K562 (cell line): ENCODE results near the gene HGF. TPM values are rescaled to one million over a fixed set of nuclear protein-coding genes. Genes with fewer than 3 reads are reported as not detected.

Experiments
- ATAC-seq: fragments of 200-7000 bp; cut with Tn5 transposase; 3 replicates; pipeline ENCODE4 v1.9.1; 2020; ENCODE audit warnings: moderate library complexity
- BruUV-seq: library from RNA; stranded (reverse); fragments of 400-500 nt; replicated peaks from 2 replicates; lab custom pipeline; 2021; lab: Mats Ljungman, UMichigan
- CTCF ChIA-PET: fragments of 300-600 bp; formaldehyde crosslinking; extraction: SDS; loops from one replicate; lab custom pipeline; 2021; ENCODE audit warnings: low intra/inter-chr PET ratio; lab: Yijun Ruan, JAX
- POLR2A ChIA-PET: fragments of 300-600, 350-650 bp; sonication (Branson Sonifier 250); formaldehyde crosslinking; extraction: SDS; loops from one replicate; lab custom pipeline; 2021; ENCODE audit warnings: antibody characterized with exemption, inconsistent platforms; lab: Yijun Ruan, JAX
- DNase-seq, 4 experiments: peaks; one replicate each; pipeline versions ENCODE4 v3.0.0 to v3.0.0-alpha.2; 2011 to 2018; ENCODE audit warnings: low spot score in 3 of 4, mixed read lengths in 3 of 4; ENCODE audit errors: extremely low read depth in 1 of 4
- FAIRE-seq: peaks from 2 replicates; lab custom pipeline; 2011; peaks lifted over from hg19 to GRCh38; lab: Jason Lieb, UNC
- H2AFZ ChIP-seq: 2 replicates; pipeline ENCODE4 v1.6.0; 2011; ENCODE audit warnings: low read depth, low read length, control low read depth, inconsistent platforms
- H3K27ac ChIP-seq: fragments of 200-600 bp; 3 replicates; pipeline ENCODE4 v1.8.0; 2011; ENCODE audit warnings: low read depth, mild to moderate bottlenecking, control low read depth, inconsistent platforms, low read length, moderate library complexity, mixed read lengths; ENCODE audit errors: extremely low read depth
- H3K27me3 ChIP-seq, 2 experiments: fragments of 300-600 bp in 1 of 2; 2 replicates in 1 of 2; 3 replicates in 1 of 2; pipeline versions ENCODE4 v1.6.0 to v1.8.0; 2011; ENCODE audit warnings: inconsistent platforms in 2 of 2, low read length in 2 of 2, mild to moderate bottlenecking in 1 of 2, mixed read lengths in 1 of 2, moderate library complexity in 1 of 2; ENCODE audit not compliant: control insufficient read depth in 2 of 2, insufficient read depth in 2 of 2
- H3K36me3 ChIP-seq: fragments of 300-600 bp; 3 replicates; pipeline ENCODE4 v1.8.0; 2011; ENCODE audit warnings: mild to moderate bottlenecking, low read length, inconsistent platforms; ENCODE audit not compliant: control insufficient read depth, insufficient read depth
- H3K4me1 ChIP-seq, 2 experiments: fragments of 200-600 bp in 1 of 2; replicated peaks in 1 of 2; 2 replicates in 1 of 2; 3 replicates in 1 of 2; pipeline versions ENCODE4 v1.5.1 to v1.8.0; 2011; ENCODE audit warnings: inconsistent platforms in 2 of 2, low read length in 2 of 2, mild to moderate bottlenecking in 1 of 2, mixed read lengths in 1 of 2, moderate library complexity in 1 of 2; ENCODE audit not compliant: control insufficient read depth in 2 of 2, insufficient read depth in 2 of 2
- H3K4me2 ChIP-seq: 2 replicates; pipeline ENCODE4 v1.6.1; 2011; ENCODE audit warnings: low read length, control low read depth, inconsistent platforms, mixed read lengths; ENCODE audit not compliant: insufficient read depth
- H3K4me3 ChIP-seq: fragments of 200-600 bp; sonication (generic), shearing (Covaris generic); 2 replicates; pipeline ENCODE4 v1.5.1; 2016; ENCODE audit warnings: control low read depth, inconsistent platforms
- H3K79me2 ChIP-seq: fragments of 200-600 bp; 3 replicates; pipeline ENCODE4 v1.8.0; 2011; ENCODE audit warnings: low read length, inconsistent platforms; ENCODE audit not compliant: control insufficient read depth, insufficient read depth
- H3K9ac ChIP-seq, 2 experiments: 2 replicates each; pipeline versions ENCODE4 v1.6.0 to v1.6.1; 2011; ENCODE audit warnings: low read depth in 2 of 2, low read length in 2 of 2, control low read depth in 1 of 2, inconsistent platforms in 1 of 2, mild to moderate bottlenecking in 1 of 2, mixed read lengths in 1 of 2; ENCODE audit not compliant: insufficient read depth in 1 of 2
- H3K9me1 ChIP-seq: one replicate; pipeline ENCODE4 v1.6.0; 2011; ENCODE audit warnings: inconsistent platforms, mild to moderate bottlenecking, low read length, moderate library complexity; ENCODE audit not compliant: control insufficient read depth, insufficient read depth
- H3K9me3 ChIP-seq: replicated peaks from 2 replicates; pipeline ENCODE4 v1.5.1; 2011; ENCODE audit warnings: low read depth, low read length, inconsistent platforms; ENCODE audit not compliant: control insufficient read depth, insufficient read depth
- H4K20me1 ChIP-seq: replicated peaks from 2 replicates; pipeline ENCODE4 v1.6.1; 2011; ENCODE audit warnings: low read length, inconsistent platforms, mixed read lengths; ENCODE audit not compliant: control insufficient read depth, insufficient read depth
- CCNT2 ChIP-seq: IDR thresholded peaks from 2 replicates; pipeline ENCODE4 v1.6.1; 2011; ENCODE audit warnings: borderline replicate concordance, low read depth, mild to moderate bottlenecking, moderate library complexity, mixed read lengths, low read length; ENCODE audit not compliant: insufficient read length; ENCODE audit errors: extremely low read depth
- EGR1 ChIP-seq: fragments of 450-650 bp; conservative IDR thresholded peaks from 2 replicates; pipeline ENCODE4 v1.6.1; 2017; ENCODE audit warnings: mild to moderate bottlenecking
- ELF1 ChIP-seq: fragments of 200-800 bp; sonication (Bioruptor generic); IDR thresholded peaks from 2 replicates; pipeline ENCODE4 v1.6.1; 2016; ENCODE audit warnings: missing genetic modification characterization, missing compliant biosample characterization
- ESRRA ChIP-seq: fragments of 450-650 bp; IDR thresholded peaks from 2 replicates; pipeline ENCODE4 v1.6.1; 2014; ENCODE audit warnings: low read depth, mild to moderate bottlenecking, moderate library complexity, borderline replicate concordance
- EWSR1 ChIP-seq: fragments of 450-650 bp; IDR thresholded peaks from 2 replicates; pipeline ENCODE4 v1.6.1; 2018; ENCODE audit warnings: borderline replicate concordance, mild to moderate bottlenecking, low read depth, moderate library complexity; ENCODE audit not compliant: partially characterized antibody
- GATAD2A ChIP-seq: fragments of 450-650 bp; IDR thresholded peaks from 2 replicates; pipeline ENCODE4 v1.6.1; 2017
- HDAC1 ChIP-seq, 2 experiments: fragments of 450-650 bp; IDR thresholded peaks; 2 replicates each; pipeline ENCODE4 v1.6.1; 2016 to 2017; ENCODE audit warnings: inconsistent platforms in 1 of 2, mild to moderate bottlenecking in 1 of 2, moderate library complexity in 1 of 2
- HDAC6 ChIP-seq: IDR thresholded peaks from 2 replicates; pipeline ENCODE4 v1.6.1; 2012; ENCODE audit warnings: low read depth, mild to moderate bottlenecking, control low read depth, inconsistent platforms, low read length, moderate library complexity
- MAZ ChIP-seq, 2 experiments: fragments of 450-650 bp in 1 of 2; sonication (generic) in 1 of 2; formaldehyde crosslinking; IDR thresholded peaks in 1 of 2; conservative IDR thresholded peaks in 1 of 2; 2 replicates each; pipeline versions ENCODE4 v1.4.0 to v1.5.0; 2020; ENCODE audit warnings: mild to moderate bottlenecking in 1 of 2, missing genetic modification reagents in 1 of 2
- POLR2H ChIP-seq: IDR thresholded peaks from 2 replicates; pipeline ENCODE4 v1.6.1; 2016; ENCODE audit warnings: missing genetic modification characterization, low read depth, mild to moderate bottlenecking, control low read depth, missing compliant biosample characterization, moderate library complexity
- PTBP1 ChIP-seq: fragments of 200-400 bp; formaldehyde crosslinking; IDR thresholded peaks from 2 replicates; pipeline ENCODE4 v1.6.1; 2017; ENCODE audit warnings: low read depth, low read length
- SAFB2 ChIP-seq: fragments of 200-400 bp; formaldehyde crosslinking; IDR thresholded peaks from 2 replicates; pipeline ENCODE4 v1.6.1; 2018; ENCODE audit warnings: borderline replicate concordance, low read length, low read depth, moderate library complexity; ENCODE audit not compliant: severe bottlenecking
- SMARCE1 ChIP-seq: fragments of 450-650 bp; IDR thresholded peaks from 2 replicates; pipeline ENCODE4 v1.7.1; 2016; ENCODE audit warnings: mild to moderate bottlenecking
- ZBTB1 ChIP-seq: sonication (generic); formaldehyde crosslinking; IDR thresholded peaks from 2 replicates; pipeline ENCODE4 v1.8.1; 2023; ENCODE audit warnings: missing genetic modification reagents, low read depth, mild to moderate bottlenecking, borderline replicate concordance
- ZHX1 ChIP-seq: fragments of 150-350 bp; conservative IDR thresholded peaks from 2 replicates; pipeline ENCODE4 v1.6.1; 2014; ENCODE audit warnings: low read length
- ZKSCAN8 ChIP-seq: fragments of 200-800 bp; sonication (Bioruptor generic); IDR thresholded peaks from 2 replicates; pipeline ENCODE4 v1.6.1; 2016; ENCODE audit warnings: missing genetic modification characterization, missing compliant biosample characterization
- ZNF431 ChIP-seq: sonication (generic); formaldehyde crosslinking; IDR thresholded peaks from 2 replicates; pipeline ENCODE4 v1.8.0; 2022; ENCODE audit warnings: mild to moderate bottlenecking, missing genetic modification reagents
- ZNF511 ChIP-seq: sonication (generic); formaldehyde crosslinking; IDR thresholded peaks from 2 replicates; pipeline ENCODE4 v1.8.0; 2022; ENCODE audit warnings: mild to moderate bottlenecking, missing genetic modification reagents
- ZNF77 ChIP-seq: fragments of 250-450 bp; sonication (Bioruptor Pico); IDR thresholded peaks from 2 replicates; pipeline ENCODE4 v1.5.0; 2020
- WGBS: fragments of 100-300 bp; shearing (Covaris generic); methylation state at CpG from one replicate; pipeline ENCODE4 v1.1.6; 2016; ENCODE audit warnings: low coverage, mixed read lengths; ENCODE audit not compliant: insufficient coverage; ENCODE audit errors: missing lambda C conversion rate; 5-methylcytosine and 5-hydroxymethylcytosine counted together
- in situ Hi-C: fragments of 300-500 bp; cut with MboI; formaldehyde crosslinking; loops from 4 replicates; pipeline ENCODE4 v1.15.0; 2018; ENCODE audit warnings: inconsistent platforms, mixed read lengths
- intact Hi-C: fragments of 100-400 bp; cut with micrococcal nuclease; formaldehyde crosslinking; loops from 2 replicates; pipeline ENCODE4 v1.14.2; 2022
- polyA plus RNA-seq, 8 experiments: library from polyadenylated mRNA; depleted of rRNA in 4 of 8; stranded (reverse) in 5 of 8; unstranded in 3 of 8; fragments of >200 nt; fragmentation: Nextera tagmentation in 2 of 8; fragmentation: Illumina TruSeq in 1 of 8; extraction: Ambion mirVana in 2 of 8; extraction: Trizol in 1 of 8; gene quantifications; 2 replicates each; pipeline versions ENCODE4 v1.2.1 to v1.2.3, GENCODE V29; 2011 to 2014; ENCODE audit warnings: inconsistent platforms in 1 of 8, missing spikeins in 1 of 8
- total RNA-seq, 7 experiments: library from RNA; depleted of rRNA in 6 of 7; stranded (reverse); fragments of >200 nt in 6 of 7; fragmentation: Illumina TruSeq in 2 of 7; extraction: Trizol in 2 of 7; gene quantifications; 2 replicates each; pipeline versions ENCODE4 v1.2.1 to v1.2.3, GENCODE V29; 2011 to 2021; ENCODE audit warnings: low replicate concordance in 1 of 7
- TF ChIP-seq, protein P1 (sequence below), 2 experiments: fragments of 450-650 bp in 1 of 2; sonication (generic) in 1 of 2; formaldehyde crosslinking; conservative IDR thresholded peaks; 2 replicates each; pipeline versions ENCODE4 v1.4.0 to v1.8.1; 2020 to 2022; ENCODE audit warnings: mild to moderate bottlenecking in 1 of 2, missing genetic modification reagents in 1 of 2

Gene HGF
- total and polyA plus RNA-seq, 9 of the 15 experiments (the other 6 are each of a cell fraction or from before 2014, with no cell fraction given): 0.02 TPM; not detected in 8

- H3K9ac ChIP-seq: no peak overlapping the region
- BruUV-seq: no TSS peak
- POLR2A ChIA-PET: no interaction called here
- FAIRE-seq: no peak
- no peaks in the 10 kb centered on the region for H3K36me3 ChIP-seq
- H3K27me3 ChIP-seq: no peaks in the 10 kb centered on the region
- peaks cover 3% of the 10 kb centered on the region for H3K9me3 ChIP-seq
- H3K9me1 ChIP-seq: no peaks in the 10 kb centered on the region
- H3K4me1 ChIP-seq: no peaks in the 10 kb centered on the region
- no peaks in the 10 kb centered on the region for H3K79me2 ChIP-seq
- in situ Hi-C loops: no loop called here
- H2AFZ ChIP-seq: no peak overlapping the region
- no peaks in the 10 kb centered on the region for H4K20me1 ChIP-seq
- H3K27ac ChIP-seq: no peak overlapping the region
- no peak overlapping the region for H3K4me3 ChIP-seq
- 0% methylated on average over 3 of the region's 3 CpGs for WGBS
- intact Hi-C loops: no loop called here
- CTCF ChIA-PET: no interaction called here
- TF ChIP-seq SAFB2 (no peak), EGR1 (no peak), POLR2H (tag) (no peak), ZNF77 (CRISPR knock-in tag) (no peak), ESRRA (no peak), ZNF511 (CRISPR knock-in tag) (no peak), GATAD2A (no peak), ELF1 (no peak), MAZ (CRISPR knock-in tag; conservative IDR thresholded peaks at IDR 0.05 in 1 of 2, IDR thresholded peaks at IDR 0.05 in 1 of 2) (no peak), PTBP1 (no peak), SMARCE1 (no peak), CCNT2 (no peak), ZBTB1 (CRISPR knock-in tag) (no peak), HDAC6 (no peak), ZNF431 (CRISPR knock-in tag) (no peak), HDAC1 (IDR thresholded peaks at IDR 0.05) (no peak), EWSR1 (no peak), ZHX1 (no peak), ZKSCAN8 (CRISPR knock-in tag) (no peak)
- TF ChIP-seq, protein P1, sequence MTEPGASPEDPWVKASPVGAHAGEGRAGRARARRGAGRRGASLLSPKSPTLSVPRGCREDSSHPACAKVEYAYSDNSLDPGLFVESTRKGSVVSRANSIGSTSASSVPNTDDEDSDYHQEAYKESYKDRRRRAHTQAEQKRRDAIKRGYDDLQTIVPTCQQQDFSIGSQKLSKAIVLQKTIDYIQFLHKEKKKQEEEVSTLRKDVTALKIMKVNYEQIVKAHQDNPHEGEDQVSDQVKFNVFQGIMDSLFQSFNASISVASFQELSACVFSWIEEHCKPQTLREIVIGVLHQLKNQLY (CRISPR knock-in tag; conservative IDR thresholded peaks at IDR 0.05): no peak
- TF ChIP-seq, all 486 proteins: peak for 0
- H3K4me2 ChIP-seq: no peak overlapping the region
- DNase-seq (no peak), ATAC-seq (no peak)
These were observed 84.5 kb downstream of the HGF start for GRCh38 chr7:81685270-81685868.
